ENCODE data around the gene THRB. TPM values are rescaled to one million over a fixed set of nuclear protein-coding genes. Genes with fewer than 3 reads are reported as not detected.

THRB gene
- total and polyA plus RNA-seq, 2 experiments from 2014 or later = 3.3 to 5.1 TPM

DNA sequence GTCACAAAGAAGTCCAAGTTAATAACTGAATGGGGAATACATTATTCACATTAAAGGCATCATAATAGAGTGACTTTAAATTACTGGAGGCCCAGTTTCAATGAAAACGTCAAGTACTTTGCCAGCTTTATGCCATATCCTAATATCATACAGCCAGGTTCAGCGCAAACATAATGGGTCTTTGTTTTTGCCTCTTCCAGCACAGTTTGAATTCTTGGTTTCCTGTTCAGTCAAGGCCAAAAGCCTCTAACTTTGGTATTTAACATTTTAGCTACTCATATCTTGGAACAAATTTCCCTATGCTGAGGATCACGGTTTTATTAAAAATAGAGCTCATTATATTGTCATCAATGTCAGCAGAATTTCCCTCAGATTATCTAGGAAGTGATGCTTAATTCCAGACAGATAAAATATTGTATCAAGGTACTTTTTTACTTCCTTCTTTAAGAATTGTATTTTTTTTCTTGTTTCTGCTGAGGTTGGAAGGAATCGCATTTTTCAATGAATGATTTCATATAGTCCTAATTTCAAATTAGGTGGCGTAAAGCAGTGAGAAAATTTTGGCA, 269.2 kb downstream of the THRB start:
- TF ChIP-seq EZH2phosphoT487 (IDR thresholded peaks at IDR 0.05; ENCODE audit: insufficient read depth, low read depth) = no peak
- TF ChIP-seq EZH2 (IDR thresholded peaks at IDR 0.05; ENCODE audit: insufficient read depth, poor library complexity, severe bottlenecking) = no peak
- Histone ChIP-seq H3F3A (ENCODE audit: insufficient read depth) (peaks cover 17% of the 10 kb centered on the region), H3K9me2 (ENCODE audit: insufficient read depth) (no peaks in the 10 kb centered on the region), H3K4me3 (no peak overlapping the region), H3K4me2 (ENCODE audit: unreplicated experiment) (no peak overlapping the region), H3K9me3 (ENCODE audit: low read depth) (no peaks in the 10 kb centered on the region), H3K27me3 (replicated peaks; ENCODE audit: insufficient read depth) (no peaks in the 10 kb centered on the region), H3K9ac (no peak overlapping the region), H3K27ac (no peak overlapping the region), H3K79me2 (ENCODE audit: insufficient read depth) (no peaks in the 10 kb centered on the region), H2AFZ (no peak overlapping the region), H3K36me3 (ENCODE audit: low read depth) (no peaks in the 10 kb centered on the region), H4K20me1 (ENCODE audit: insufficient read depth) (no peaks in the 10 kb centered on the region), H3K4me1 (ENCODE audit: insufficient read depth) (peaks cover 14% of the 10 kb centered on the region)
- no peak for DNase-seq
- in situ Hi-C loops (cut with MboI) = no loop called here
- WGBS, 2 experiments (ENCODE audit: low coverage in 1 of 2, low lambda C conversion rate in 2 of 2, missing lambda C conversion rate in 2 of 2) = 67 to 74% methylated on average over 5 of the region's 5 CpGs

DNA sequence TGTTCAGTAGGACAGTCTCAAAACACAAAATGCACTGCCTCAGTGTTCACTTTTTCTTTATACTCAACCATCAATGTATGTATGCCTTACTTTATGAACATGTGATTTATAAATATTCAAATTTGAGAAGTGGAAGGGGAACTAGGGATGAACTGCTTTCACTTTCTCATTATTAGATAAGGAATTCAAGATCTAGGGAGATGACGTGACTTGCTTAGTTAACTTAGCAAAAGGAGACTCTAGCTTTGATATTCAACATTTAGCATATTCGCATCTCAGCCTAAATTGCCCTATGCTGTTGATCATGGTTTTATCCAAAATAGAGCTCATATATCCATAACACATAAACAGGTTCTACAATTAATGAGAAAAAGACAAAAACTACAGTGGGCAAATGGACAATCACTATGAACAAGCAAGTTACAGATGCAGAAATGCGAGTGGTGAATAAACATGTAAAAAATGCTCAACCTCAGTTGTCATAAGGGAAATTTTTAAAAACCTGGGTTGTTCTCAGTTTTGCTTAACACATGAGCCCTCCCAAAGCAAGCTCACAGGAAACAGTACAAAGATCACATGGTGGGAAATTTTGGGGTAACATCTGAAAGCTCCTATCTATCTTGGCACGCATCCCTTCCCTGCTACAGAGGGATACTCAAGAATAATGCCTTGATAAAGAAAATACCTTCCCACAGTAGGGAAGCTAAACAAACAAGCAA, 269.8 kb downstream of the THRB start:
- no peak overlapping the region for H3K9ac ChIP-seq
- no peak overlapping the region for H3K4me2 ChIP-seq (ENCODE audit: unreplicated experiment)
- in situ Hi-C loops (cut with MboI) = no loop called here
- no peaks in the 10 kb centered on the region for H3K27me3 ChIP-seq (replicated peaks; ENCODE audit: insufficient read depth)
- no peaks in the 10 kb centered on the region for H3K79me2 ChIP-seq (ENCODE audit: insufficient read depth)
- no peaks in the 10 kb centered on the region for H3K9me3 ChIP-seq (ENCODE audit: low read depth)
- no peak overlapping the region for H3K4me3 ChIP-seq
- H4K20me1 ChIP-seq (ENCODE audit: insufficient read depth) = no peaks in the 10 kb centered on the region
- TF ChIP-seq EZH2 (IDR thresholded peaks at IDR 0.05; ENCODE audit: insufficient read depth, poor library complexity, severe bottlenecking) = no peak
- TF ChIP-seq EZH2phosphoT487 (IDR thresholded peaks at IDR 0.05; ENCODE audit: insufficient read depth, low read depth) = no peak
- no peak overlapping the region for H3K27ac ChIP-seq
- H3K4me1 ChIP-seq (ENCODE audit: insufficient read depth) = peaks cover 20% of the 10 kb centered on the region
- H3K9me2 ChIP-seq (ENCODE audit: insufficient read depth) = no peaks in the 10 kb centered on the region
- no peak overlapping the region for H2AFZ ChIP-seq
- no peak for DNase-seq
- no peaks in the 10 kb centered on the region for H3K36me3 ChIP-seq (ENCODE audit: low read depth)
- 96 to 99% methylated on average over 4 of the region's 4 CpGs for WGBS, 2 experiments (ENCODE audit: low coverage in 1 of 2, low lambda C conversion rate in 2 of 2, missing lambda C conversion rate in 2 of 2)
- H3F3A ChIP-seq (ENCODE audit: insufficient read depth) = peaks cover 23% of the 10 kb centered on the region

DNA sequence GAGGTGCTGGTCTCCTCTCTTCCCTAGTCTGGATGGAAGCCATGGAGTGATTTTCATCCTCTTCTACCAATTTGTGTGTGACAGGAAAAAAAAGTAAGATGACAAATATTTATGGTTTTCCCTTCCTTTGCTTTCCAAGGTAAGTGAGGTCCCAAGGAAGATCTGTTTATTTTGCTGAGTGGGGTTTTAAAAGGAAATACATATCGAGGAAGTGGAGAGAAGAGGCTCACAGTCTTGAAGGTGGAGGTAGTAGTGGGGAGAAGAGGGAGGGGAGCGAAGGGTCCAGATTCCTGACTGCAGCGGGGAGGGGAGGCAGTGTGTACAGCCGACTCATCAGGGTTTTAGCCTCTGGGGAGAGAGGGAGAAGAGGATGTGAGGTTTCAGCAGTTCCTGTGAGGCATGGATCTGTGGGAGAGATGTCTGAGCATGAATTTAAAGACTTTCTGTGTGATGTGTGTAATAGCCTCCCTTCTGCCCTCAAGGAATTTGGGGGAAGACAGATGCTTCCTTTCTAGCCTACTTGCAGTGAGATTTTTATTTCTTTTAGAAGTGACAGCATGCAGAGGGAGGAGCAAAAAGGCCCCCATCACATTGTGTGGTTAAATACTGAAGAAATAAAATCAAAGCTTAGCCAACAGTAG, 272.4 kb downstream of the THRB start:
- peaks cover 33% of the 10 kb centered on the region for H3K4me1 ChIP-seq (ENCODE audit: insufficient read depth)
- H3K9me3 ChIP-seq (ENCODE audit: low read depth) = no peaks in the 10 kb centered on the region
- no peaks in the 10 kb centered on the region for H3K9me2 ChIP-seq (ENCODE audit: insufficient read depth)
- H3K79me2 ChIP-seq (ENCODE audit: insufficient read depth) = no peaks in the 10 kb centered on the region
- peaks cover 26% of the 10 kb centered on the region for H3F3A ChIP-seq (ENCODE audit: insufficient read depth)
- peak overlapping the region; percentile 34 for H3K4me2 ChIP-seq (ENCODE audit: unreplicated experiment)
- H3K4me3 ChIP-seq = no peak overlapping the region
- no peaks in the 10 kb centered on the region for H3K36me3 ChIP-seq (ENCODE audit: low read depth)
- H4K20me1 ChIP-seq (ENCODE audit: insufficient read depth) = no peaks in the 10 kb centered on the region
- H3K27ac ChIP-seq = no peak overlapping the region
- no peak overlapping the region for H2AFZ ChIP-seq
- 72 to 94% methylated on average over 3 to 4 of the region's 4 CpGs for WGBS, 2 experiments (ENCODE audit: low coverage in 1 of 2, low lambda C conversion rate in 2 of 2, missing lambda C conversion rate in 2 of 2)
- TF ChIP-seq EZH2 (IDR thresholded peaks at IDR 0.05; ENCODE audit: insufficient read depth, poor library complexity, severe bottlenecking) (no peak), EZH2phosphoT487 (IDR thresholded peaks at IDR 0.05; ENCODE audit: insufficient read depth, low read depth) (no peak)
- in situ Hi-C loops (cut with MboI) = no loop called here
- no peak for DNase-seq
- H3K27me3 ChIP-seq (replicated peaks; ENCODE audit: insufficient read depth) = no peaks in the 10 kb centered on the region
- H3K9ac ChIP-seq = no peak overlapping the region

DNA sequence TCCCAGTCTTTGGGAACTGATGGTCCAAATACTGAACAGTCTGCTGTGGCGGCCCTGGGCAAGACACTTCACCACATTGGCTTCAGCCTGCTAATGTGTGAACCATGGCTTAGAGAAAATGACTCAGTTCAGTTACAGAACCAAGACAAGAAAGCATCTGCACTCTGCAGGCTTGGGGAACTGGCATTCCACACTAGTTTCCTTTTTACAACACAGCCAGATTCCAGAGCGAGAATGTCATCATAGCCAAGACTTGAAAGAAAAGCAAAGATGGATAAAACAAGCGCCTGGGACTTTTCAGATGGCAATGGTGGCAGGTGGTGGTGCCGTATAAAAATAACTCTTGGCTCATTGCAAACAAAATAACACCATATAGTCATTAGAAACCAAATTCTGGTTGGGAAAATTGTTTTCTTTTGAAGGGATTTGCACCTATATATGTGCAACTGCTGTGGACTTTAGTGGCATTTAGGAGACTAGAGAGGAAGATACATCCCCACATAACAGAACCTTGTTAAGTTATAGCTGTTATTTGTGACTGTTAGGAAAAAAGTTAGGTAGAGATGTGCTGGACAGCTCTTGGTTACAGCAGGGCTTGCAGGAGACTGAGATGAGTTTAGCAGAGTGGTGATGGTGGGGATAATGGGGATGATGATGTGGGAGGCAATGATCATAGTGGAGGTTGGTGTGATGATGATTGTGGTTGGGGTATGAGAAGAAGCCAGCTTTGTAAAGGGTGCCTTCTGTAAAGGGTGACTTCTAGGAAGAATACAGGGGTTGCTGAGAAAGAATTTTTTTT, 273.6 kb downstream of the THRB start:
- TF ChIP-seq EZH2phosphoT487 (IDR thresholded peaks at IDR 0.05; ENCODE audit: insufficient read depth, low read depth) (no peak), EZH2 (IDR thresholded peaks at IDR 0.05; ENCODE audit: insufficient read depth, poor library complexity, severe bottlenecking) (no peak)
- peak overlapping the region; percentile 71 for H3K27ac ChIP-seq

More for the DNA sequence above, 273.6 kb downstream of the THRB start:
- 0 out of 2 replicates have a peak overlapping the region, but pooled peaks have one; percentile 25 for H3K9ac ChIP-seq
- no peaks in the 10 kb centered on the region for H3K36me3 ChIP-seq (ENCODE audit: low read depth)
- H3K4me2 ChIP-seq (ENCODE audit: unreplicated experiment) = peak overlapping the region; percentile 49
- H4K20me1 ChIP-seq (ENCODE audit: insufficient read depth) = no peaks in the 10 kb centered on the region
- DNase-seq = peak; percentile 97
- peaks cover 33% of the 10 kb centered on the region for H3K4me1 ChIP-seq (ENCODE audit: insufficient read depth)
- H3F3A ChIP-seq (ENCODE audit: insufficient read depth) = peaks cover 26% of the 10 kb centered on the region
- 0 to 1% methylated on average over 4 of the region's 4 CpGs for WGBS, 2 experiments (ENCODE audit: low coverage in 1 of 2, low lambda C conversion rate in 2 of 2, missing lambda C conversion rate in 2 of 2)
- H3K27me3 ChIP-seq (replicated peaks; ENCODE audit: insufficient read depth) = no peaks in the 10 kb centered on the region
- no peaks in the 10 kb centered on the region for H3K9me2 ChIP-seq (ENCODE audit: insufficient read depth)
- no peaks in the 10 kb centered on the region for H3K79me2 ChIP-seq (ENCODE audit: insufficient read depth)
- H2AFZ ChIP-seq = no peak overlapping the region; the same call in 1 of the 2 replicates
- H3K9me3 ChIP-seq (ENCODE audit: low read depth) = no peaks in the 10 kb centered on the region
- in situ Hi-C loops (cut with MboI) = no loop called here
- peak overlapping the region; percentile 13; the same call in 1 of the 2 replicates for H3K4me3 ChIP-seq

Data from GM23248 (cell line).